Chondrocyte (in vitro differentiated cells): ENCODE results near the gene DUOX1. TPM values are rescaled to one million over a fixed set of nuclear protein-coding genes. Genes with fewer than 3 reads are reported as not detected.
A peak's percentile ranks its signal among the peaks of the same experiment; 100 is the strongest.

ENCODE experiments used
- DNase-seq: peaks from one replicate; pipeline ENCODE4 v3.0.0; 2021; ENCODE audit warnings: mixed read lengths, low spot score
- H3K27ac Mint-ChIP-seq: one replicate; pipeline ENCODE4 v1.8.0; 2021; ENCODE audit warnings: mild to moderate bottlenecking, moderate library complexity, mixed read lengths; ENCODE audit not compliant: unreplicated experiment
- H3K27me3 Mint-ChIP-seq: 2 replicates; pipeline ENCODE4 v1.8.0; 2021; ENCODE audit warnings: low read depth, mixed read lengths
- H3K36me3 Mint-ChIP-seq: 2 replicates; pipeline ENCODE4 v1.8.0; 2021; ENCODE audit warnings: low read depth, mixed read lengths
- H3K4me1 Mint-ChIP-seq: 2 replicates; pipeline ENCODE4 v1.8.0; 2021; ENCODE audit warnings: low read depth, mild to moderate bottlenecking, mixed read lengths
- H3K4me3 Mint-ChIP-seq: one replicate; pipeline ENCODE4 v1.8.0; 2021; ENCODE audit warnings: mild to moderate bottlenecking, moderate library complexity, mixed read lengths; ENCODE audit not compliant: unreplicated experiment
- H3K9me3 Mint-ChIP-seq: 2 replicates; pipeline ENCODE4 v1.8.0; 2021; ENCODE audit warnings: low read depth, mixed read lengths
- CTCF ChIP-seq: fragments of 200-600 bp; sonication (generic); IDR thresholded peaks from 2 replicates; pipeline ENCODE4 v1.5.0; 2021; ENCODE audit warnings: antibody characterized with exemption, mild to moderate bottlenecking, moderate library complexity
- total RNA-seq: library from RNA; stranded (reverse); gene quantifications from 3 replicates; pipeline ENCODE4 v1.2.1, GENCODE V29; 2021

Gene DUOX1
- total RNA-seq, 1 donor from 2014 or later, result not detected

- Mint-ChIP-seq H3K4me3 (no peak overlapping the region), H3K9me3 (no peaks in the 10 kb centered on the region), H3K36me3 (no peaks in the 10 kb centered on the region), H3K4me1 (no peaks in the 10 kb centered on the region), H3K27me3 (peaks cover 40% of the 10 kb centered on the region), H3K27ac (no peak overlapping the region)
- no peak for TF ChIP-seq CTCF
- DNase-seq, result no peak
Observed at GRCh38 chr15:45106002-45106790, 23.6 kb upstream of the DUOX1 start.

- Mint-ChIP-seq H3K36me3 (no peaks in the 10 kb centered on the region), H3K4me3 (no peak overlapping the region), H3K4me1 (peaks cover 12% of the 10 kb centered on the region), H3K27ac (no peak overlapping the region), H3K9me3 (no peaks in the 10 kb centered on the region), H3K27me3 (peaks cover 46% of the 10 kb centered on the region)
- no peak for TF ChIP-seq CTCF
- no peak for DNase-seq
Observed at GRCh38 chr15:45107941-45108630, 21.7 kb upstream of the DUOX1 start.

- no peaks in the 10 kb centered on the region for H3K9me3 Mint-ChIP-seq
- H3K4me3 Mint-ChIP-seq, result no peak overlapping the region
- TF ChIP-seq CTCF, result peak; percentile 27
- DNase-seq, result no peak
- peaks cover 66% of the 10 kb centered on the region for H3K27me3 Mint-ChIP-seq
- H3K4me1 Mint-ChIP-seq, result peaks cover 17% of the 10 kb centered on the region
- H3K36me3 Mint-ChIP-seq, result peaks cover 2% of the 10 kb centered on the region
- no peak overlapping the region for H3K27ac Mint-ChIP-seq
Observed at GRCh38 chr15:45110256-45110820, 19.5 kb upstream of the DUOX1 start.

GRCh38 chr15:45111390-45112142 lies 18.2 kb upstream of the DUOX1 start:
- DNase-seq, result peak; percentile 83
- peaks cover 2% of the 10 kb centered on the region for H3K36me3 Mint-ChIP-seq

More at GRCh38 chr15:45111390-45112142, 18.2 kb upstream of the DUOX1 start:
- no peak for TF ChIP-seq CTCF
- H3K27ac Mint-ChIP-seq, result no peak overlapping the region
- H3K27me3 Mint-ChIP-seq, result peaks cover 61% of the 10 kb centered on the region
- peaks cover 17% of the 10 kb centered on the region for H3K4me1 Mint-ChIP-seq
- H3K4me3 Mint-ChIP-seq, result peak overlapping the region; percentile 51
- no peaks in the 10 kb centered on the region for H3K9me3 Mint-ChIP-seq
